ENCODE measurements around the gene MOB3C.
A peak's percentile ranks its signal among the peaks of the same experiment; 100 is the strongest.

Gene MOB3C

DNA sequence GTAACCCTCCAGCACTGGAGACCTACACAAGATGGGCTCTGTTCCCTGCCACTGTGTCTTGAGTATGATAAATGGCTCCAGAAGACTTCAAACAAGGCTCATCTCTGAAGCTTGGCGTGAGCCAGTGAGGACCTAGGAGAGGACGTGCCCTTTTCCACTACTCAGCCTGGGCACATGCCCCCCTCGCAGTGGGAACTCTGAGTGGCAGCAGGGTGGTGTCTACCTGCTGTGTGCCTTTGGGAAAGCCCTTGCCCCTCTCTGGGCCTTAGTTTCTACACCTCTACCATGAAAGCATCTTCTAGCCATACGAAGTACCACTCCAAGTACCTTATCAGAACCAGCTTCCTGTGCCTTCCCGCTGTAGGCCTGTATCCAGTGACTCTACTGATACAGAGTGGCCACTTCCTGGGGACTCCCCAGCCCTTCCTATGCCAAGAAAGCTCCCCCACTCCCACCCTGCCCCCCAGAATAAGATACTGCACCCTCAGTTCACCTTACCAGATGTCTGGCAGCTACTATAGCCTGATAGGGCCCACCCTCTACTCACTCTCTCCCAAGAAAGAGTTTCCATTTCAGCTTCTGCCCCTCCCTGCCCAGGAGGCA is 3.1 kb upstream of the MOB3C start:
- H3K4me3 ChIP-seq (ENCODE audit: low read depth, low read length): no peak overlapping the region
- no peak for DNase-seq (ENCODE audit: low read depth)
- no peak for TF ChIP-seq CTCF (IDR thresholded peaks at IDR 0.05; ENCODE audit: low read depth, low read length, missing control alignments)

DNA sequence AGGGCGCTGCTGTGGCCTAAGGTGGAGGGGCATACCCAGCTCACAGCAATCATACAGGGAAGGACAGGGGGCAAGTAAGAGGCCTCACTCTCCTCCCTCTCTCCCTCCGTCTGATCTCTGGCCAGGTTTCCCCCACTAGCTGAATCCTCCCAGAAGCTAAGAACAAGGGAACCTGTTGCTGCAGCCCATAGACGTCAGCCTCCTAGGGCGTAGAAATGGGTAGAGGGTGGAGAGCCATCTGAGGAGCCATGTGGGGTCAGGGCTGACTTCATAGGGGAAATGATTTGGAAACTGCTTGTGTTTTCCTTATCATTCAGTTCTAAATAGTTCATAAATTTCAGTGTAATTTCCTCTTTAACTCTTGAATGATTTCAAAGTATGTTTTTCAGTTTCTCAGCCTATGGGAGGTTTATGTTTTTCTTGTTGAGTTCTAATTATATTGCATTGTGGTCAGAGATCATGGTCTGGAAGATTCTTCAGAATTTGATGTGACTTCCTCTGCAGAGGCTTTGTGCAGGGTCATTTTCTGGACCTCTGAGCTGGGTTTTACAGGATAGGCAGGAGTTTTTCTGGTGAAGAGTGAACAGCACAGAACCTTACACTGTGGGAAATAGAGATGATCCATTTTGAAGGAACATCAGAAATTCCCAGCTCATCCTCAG is 2.3 kb upstream of the MOB3C start:
- DNase-seq (ENCODE audit: low read depth): no peak
- H3K4me3 ChIP-seq (ENCODE audit: low read depth, low read length): no peak overlapping the region
- TF ChIP-seq CTCF (IDR thresholded peaks at IDR 0.05; ENCODE audit: low read depth, low read length, missing control alignments): no peak

- H3K4me3 ChIP-seq (ENCODE audit: low read depth, low read length): no peak overlapping the region
- no peak for TF ChIP-seq CTCF (IDR thresholded peaks at IDR 0.05; ENCODE audit: low read depth, low read length, missing control alignments)
- DNase-seq (ENCODE audit: low read depth): no peak
Observed at GRCh38 chr1:46617833-46618232, 1.2 kb upstream of the MOB3C start.

DNA sequence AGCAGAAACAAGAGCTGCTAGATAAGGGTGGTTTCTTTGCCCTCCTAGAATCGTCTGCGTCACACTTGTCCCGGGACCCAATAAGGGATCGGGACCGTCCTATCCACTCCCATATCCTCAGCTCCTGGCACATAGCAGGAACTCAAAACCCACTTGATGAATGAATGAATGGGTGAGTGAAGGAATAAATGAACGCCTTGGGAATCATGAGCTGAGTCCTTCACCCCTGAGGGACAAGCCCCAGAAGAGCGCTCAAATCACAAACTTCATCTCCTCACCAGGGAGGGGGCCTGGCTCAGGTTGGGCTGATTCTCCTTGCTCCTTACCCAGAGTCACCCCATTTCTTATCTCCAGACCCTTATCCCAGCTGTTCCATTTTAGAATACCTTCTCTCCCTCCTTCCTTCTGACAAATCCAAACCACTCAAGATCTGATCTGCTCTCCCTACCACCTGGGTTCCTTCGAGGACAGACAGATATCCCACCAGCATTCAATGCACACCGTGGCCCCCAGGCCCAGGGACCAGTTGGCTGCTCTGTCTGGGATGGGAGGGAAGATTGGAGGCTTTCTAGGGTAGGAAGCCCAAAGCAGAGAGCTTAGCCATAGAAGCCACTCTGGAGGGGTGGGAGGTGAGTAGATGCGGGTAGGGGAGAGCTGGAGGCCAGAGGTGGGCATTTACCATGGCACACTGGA is 643 bp upstream of the MOB3C start:
- no peak for DNase-seq (ENCODE audit: low read depth)
- peak overlapping the region; percentile 69 for H3K4me3 ChIP-seq (ENCODE audit: low read depth, low read length)
- no peak for TF ChIP-seq CTCF (IDR thresholded peaks at IDR 0.05; ENCODE audit: low read depth, low read length, missing control alignments)

DNA sequence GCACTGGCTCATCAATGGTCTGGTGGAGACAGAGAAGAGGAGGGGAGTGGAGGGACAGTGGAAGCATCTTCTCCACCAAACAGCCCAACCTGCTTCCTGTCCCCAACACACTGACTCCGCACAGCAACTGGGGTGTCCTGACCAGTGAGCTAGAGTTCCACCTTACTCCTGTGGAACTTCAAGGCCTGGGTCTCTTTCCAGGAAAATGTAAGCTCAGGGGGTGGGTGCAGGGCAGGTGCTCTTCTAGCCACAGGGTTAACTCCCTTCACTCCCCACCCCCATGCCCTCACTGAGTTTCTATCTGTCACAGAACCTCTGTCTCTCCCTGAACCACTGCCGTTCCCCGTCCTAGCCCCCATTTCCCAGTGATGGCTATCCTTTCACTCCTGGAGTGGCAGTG is 876 bp downstream of the MOB3C start:
- H3K4me3 ChIP-seq (ENCODE audit: low read depth, low read length): peak overlapping the region; percentile 69
- no peak for TF ChIP-seq CTCF (IDR thresholded peaks at IDR 0.05; ENCODE audit: low read depth, low read length, missing control alignments)
- no peak for DNase-seq (ENCODE audit: low read depth)

GRCh38 chr1:46615088-46615487 is 1.5 kb downstream of the MOB3C start:
- peak overlapping the region; percentile 69 for H3K4me3 ChIP-seq (ENCODE audit: low read depth, low read length)
- no peak for DNase-seq (ENCODE audit: low read depth)
- TF ChIP-seq CTCF (IDR thresholded peaks at IDR 0.05; ENCODE audit: low read depth, low read length, missing control alignments): no peak
